GM10266 (cell line): ENCODE results near the gene CTNNA2.
"Not testable (repeated sequence)": the region's sequence is repeated elsewhere in the genome, so short reads cannot be mapped to it uniquely, and the experiment has no call there.

Experiments used
- DNase-seq: peaks from one replicate; pipeline ENCODE4 v3.0.0; 2012; ENCODE audit errors: extremely low spot score
- TF ChIP-seq, protein P1 (sequence below): IDR thresholded peaks from 2 replicates; pipeline ENCODE4 v1.5.1; 2012; ENCODE audit warnings: mild to moderate bottlenecking, low read depth; ENCODE audit not compliant: control insufficient read depth, insufficient read depth; ENCODE audit errors: missing control alignments

Gene CTNNA2

DNA sequence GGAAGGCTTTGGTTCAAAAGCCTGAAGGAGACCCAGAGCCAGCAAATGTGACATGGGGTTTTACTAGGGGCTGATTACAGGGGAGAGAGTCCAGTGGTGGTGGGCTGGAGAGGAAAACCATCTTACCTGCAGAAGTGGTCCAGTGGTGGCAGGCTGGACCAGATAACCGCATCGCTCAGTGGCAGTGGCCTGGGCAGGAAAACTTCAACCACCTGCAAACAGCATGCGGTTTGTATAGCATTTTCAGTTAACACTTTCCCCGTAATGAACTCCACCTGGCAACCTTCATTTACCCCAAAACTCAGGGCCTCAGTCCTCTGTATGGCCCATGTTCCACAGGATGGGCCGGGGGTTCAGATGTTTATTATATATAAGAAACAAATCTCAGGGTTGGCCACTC lies 677.3 kb downstream of the CTNNA2 start:
- TF ChIP-seq, protein P1, sequence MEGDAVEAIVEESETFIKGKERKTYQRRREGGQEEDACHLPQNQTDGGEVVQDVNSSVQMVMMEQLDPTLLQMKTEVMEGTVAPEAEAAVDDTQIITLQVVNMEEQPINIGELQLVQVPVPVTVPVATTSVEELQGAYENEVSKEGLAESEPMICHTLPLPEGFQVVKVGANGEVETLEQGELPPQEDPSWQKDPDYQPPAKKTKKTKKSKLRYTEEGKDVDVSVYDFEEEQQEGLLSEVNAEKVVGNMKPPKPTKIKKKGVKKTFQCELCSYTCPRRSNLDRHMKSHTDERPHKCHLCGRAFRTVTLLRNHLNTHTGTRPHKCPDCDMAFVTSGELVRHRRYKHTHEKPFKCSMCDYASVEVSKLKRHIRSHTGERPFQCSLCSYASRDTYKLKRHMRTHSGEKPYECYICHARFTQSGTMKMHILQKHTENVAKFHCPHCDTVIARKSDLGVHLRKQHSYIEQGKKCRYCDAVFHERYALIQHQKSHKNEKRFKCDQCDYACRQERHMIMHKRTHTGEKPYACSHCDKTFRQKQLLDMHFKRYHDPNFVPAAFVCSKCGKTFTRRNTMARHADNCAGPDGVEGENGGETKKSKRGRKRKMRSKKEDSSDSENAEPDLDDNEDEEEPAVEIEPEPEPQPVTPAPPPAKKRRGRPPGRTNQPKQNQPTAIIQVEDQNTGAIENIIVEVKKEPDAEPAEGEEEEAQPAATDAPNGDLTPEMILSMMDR = no peak

DNA sequence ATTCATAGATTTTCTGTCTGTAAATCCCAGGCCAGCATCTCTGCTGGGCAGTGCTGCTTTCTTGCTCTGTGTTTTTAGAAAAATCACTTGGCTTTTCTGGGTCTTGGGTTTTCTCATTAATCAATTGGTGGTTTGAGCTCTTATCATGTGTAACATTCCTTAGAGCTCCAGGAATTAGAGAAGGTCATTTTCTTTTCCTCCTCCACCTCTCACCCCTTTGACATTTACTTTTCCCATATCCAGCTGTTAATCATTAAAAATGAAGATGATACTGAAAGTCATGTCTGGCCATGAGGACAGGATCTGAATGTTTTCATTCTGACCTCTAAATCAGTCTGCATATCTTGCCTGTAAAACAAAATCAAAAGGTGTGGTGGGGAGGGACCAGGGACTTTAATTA lies 680.7 kb downstream of the CTNNA2 start:
- TF ChIP-seq, protein P1 = no peak
- DNase-seq = no peak

More for the DNA sequence above, 677.3 kb downstream of the CTNNA2 start:
- DNase-seq = no peak

DNA sequence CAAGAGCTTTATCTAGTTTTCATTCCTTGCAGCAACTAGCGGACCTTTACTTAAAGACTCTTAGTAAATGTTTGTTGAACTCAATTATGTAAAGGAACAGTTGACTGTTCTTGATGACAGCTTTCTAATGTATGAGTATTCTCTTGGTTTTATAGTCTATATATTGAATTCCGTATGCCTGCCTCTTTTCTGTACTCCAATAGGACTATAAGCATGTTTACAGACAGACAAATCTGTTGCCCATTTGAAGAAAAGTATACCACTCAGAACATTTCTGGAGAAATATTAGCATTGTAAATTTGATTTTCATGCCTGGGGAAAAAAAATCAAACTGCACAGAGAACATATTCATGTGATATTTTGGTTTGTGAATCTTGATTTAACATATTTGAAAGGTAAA lies 682.2 kb downstream of the CTNNA2 start:
- no peak for DNase-seq
- TF ChIP-seq, protein P1 = no peak

DNA sequence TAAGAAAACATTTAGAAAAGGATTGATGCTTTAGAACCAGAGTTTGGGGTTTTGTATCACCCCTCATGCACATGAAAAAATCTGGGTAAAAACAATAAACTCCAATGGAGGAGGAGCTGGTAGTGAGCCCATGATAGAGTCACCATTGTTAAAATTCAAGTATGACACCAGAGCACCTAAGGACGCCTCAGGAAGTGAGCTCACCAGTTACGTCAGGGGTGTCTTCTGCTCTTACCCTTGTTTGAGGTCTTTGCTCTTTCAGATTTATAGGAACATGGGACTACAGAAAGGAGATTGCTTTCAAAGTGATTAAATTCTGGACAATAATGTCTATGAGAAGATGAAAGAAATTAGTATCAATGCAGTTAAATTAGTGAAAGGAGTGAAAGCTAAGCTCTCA lies 685.2 kb downstream of the CTNNA2 start:
- TF ChIP-seq, protein P1 = no peak
- DNase-seq = no peak

DNA sequence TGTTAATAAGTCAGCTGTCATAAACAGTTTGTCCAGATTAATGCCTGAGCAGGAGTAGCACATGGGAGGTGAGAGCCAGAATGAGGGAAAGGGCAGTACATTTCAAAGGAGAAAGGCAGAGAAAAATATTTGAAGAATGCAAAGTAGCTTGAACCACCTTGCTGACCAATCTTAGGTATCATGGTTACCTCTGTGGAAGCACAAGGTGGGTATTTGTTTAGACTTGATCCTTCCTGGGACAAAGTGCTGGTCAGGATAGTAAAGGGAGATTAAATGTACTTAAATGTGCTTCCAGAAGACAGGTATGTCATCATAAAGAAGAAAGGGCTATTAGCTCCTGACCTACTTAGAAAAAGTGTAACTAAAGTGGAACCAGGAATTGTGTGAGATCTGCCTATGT lies 686.7 kb downstream of the CTNNA2 start:
- DNase-seq = no peak
- TF ChIP-seq, protein P1 = no peak

DNA sequence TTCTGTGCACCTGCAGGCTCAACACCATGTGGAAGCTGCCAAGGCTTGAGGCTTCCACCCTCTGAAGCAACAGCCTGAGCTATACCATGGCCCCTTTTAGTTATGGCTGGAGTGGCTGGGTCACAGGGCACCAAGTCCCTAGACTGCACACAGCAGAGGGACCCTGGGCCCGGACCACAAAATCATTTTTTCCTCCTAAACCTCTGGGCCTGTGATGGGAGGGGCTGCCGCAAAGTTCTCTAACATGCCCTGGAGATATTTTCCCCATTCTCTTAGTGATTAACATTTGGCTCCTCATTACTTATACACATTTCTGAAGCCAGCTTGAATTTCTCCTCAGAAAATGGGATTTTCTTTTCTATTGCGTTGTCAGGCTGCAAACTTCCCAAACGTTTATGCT lies 691.1 kb downstream of the CTNNA2 start:
- DNase-seq = not testable (repeated sequence)

DNA sequence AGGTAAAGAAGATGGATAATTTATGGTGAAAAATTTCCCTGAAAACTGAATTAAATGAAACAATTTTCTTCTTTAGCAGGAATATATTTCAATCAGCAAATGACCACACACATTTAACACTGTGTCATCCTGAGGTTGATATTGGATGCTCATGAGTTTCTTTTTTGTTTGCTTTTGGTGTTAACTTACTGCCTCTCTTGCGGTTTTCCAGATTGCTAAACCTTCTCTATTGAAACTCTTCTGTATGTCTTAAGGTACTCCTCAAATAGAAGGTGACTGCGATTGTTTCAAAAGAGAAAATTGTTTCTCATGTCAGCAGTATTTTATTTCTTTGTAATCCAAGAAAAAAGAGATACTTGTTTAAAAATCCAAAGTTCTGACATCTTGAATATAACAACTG lies 692.6 kb downstream of the CTNNA2 start:
- TF ChIP-seq, protein P1 = no peak
- no peak for DNase-seq

DNA sequence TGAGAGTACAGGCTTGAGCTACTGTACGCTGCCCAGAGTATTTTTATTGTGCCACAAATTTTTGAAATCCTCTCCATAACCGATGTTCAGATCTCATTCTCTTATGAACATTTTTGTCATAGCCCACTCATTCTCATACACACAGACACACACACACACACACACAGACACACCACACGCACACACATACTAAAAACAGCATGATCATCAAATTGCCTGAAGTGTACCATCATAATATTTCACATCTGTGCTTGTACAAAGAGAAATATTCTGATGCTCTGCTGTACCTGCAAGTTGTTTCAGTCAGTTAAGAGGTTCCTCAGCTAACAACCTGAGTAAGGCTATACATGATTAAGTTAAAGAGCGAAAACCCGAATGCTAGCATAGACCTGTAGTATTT lies 696.6 kb downstream of the CTNNA2 start:
- DNase-seq = no peak
- TF ChIP-seq, protein P1 = no peak
